Osteocyte (in vitro differentiated cells): ENCODE measurements around the gene DNAJC11. TPM values are rescaled to one million over a fixed set of nuclear protein-coding genes. Genes with fewer than 3 reads are reported as not detected.

ENCODE experiments used
- DNase-seq: peaks from one replicate; pipeline ENCODE4 v3.0.0; 2021; ENCODE audit warnings: mixed read lengths; ENCODE audit not compliant: unreplicated experiment; ENCODE audit errors: extremely low spot score
- H3K27ac Mint-ChIP-seq: one replicate; pipeline ENCODE4 v1.8.0; 2021; ENCODE audit warnings: mild to moderate bottlenecking, mixed read lengths; ENCODE audit not compliant: unreplicated experiment
- H3K27me3 Mint-ChIP-seq: one replicate; pipeline ENCODE4 v1.8.0; 2021; ENCODE audit warnings: mixed read lengths; ENCODE audit not compliant: unreplicated experiment
- H3K36me3 Mint-ChIP-seq: one replicate; pipeline ENCODE4 v1.8.0; 2021; ENCODE audit warnings: mixed read lengths; ENCODE audit not compliant: unreplicated experiment
- H3K4me1 Mint-ChIP-seq: one replicate; pipeline ENCODE4 v1.8.0; 2021; ENCODE audit warnings: mixed read lengths; ENCODE audit not compliant: unreplicated experiment
- H3K4me3 Mint-ChIP-seq: one replicate; pipeline ENCODE4 v1.8.0; 2021; ENCODE audit warnings: mild to moderate bottlenecking, moderate library complexity, mixed read lengths; ENCODE audit not compliant: unreplicated experiment
- H3K9me3 Mint-ChIP-seq: one replicate; pipeline ENCODE4 v1.8.0; 2021; ENCODE audit warnings: mixed read lengths; ENCODE audit not compliant: unreplicated experiment
- CTCF ChIP-seq: fragments of 200-600 bp; sonication (generic); IDR thresholded peaks from 2 replicates; pipeline ENCODE4 v1.5.0; 2021; ENCODE audit warnings: antibody characterized with exemption, mild to moderate bottlenecking, moderate library complexity
- total RNA-seq: library from RNA; stranded (reverse); gene quantifications from 2 replicates; pipeline ENCODE4 v1.2.1, GENCODE V29; 2021

DNAJC11 gene
- total RNA-seq, 1 donor from 2014 or later: 52.9 TPM

- TF ChIP-seq CTCF: no peak
- no peaks in the 10 kb centered on the region for H3K36me3 Mint-ChIP-seq
- H3K27ac Mint-ChIP-seq: no peak overlapping the region
- no peak for DNase-seq
- peaks cover 1% of the 10 kb centered on the region for H3K4me1 Mint-ChIP-seq
- no peaks in the 10 kb centered on the region for H3K9me3 Mint-ChIP-seq
- no peaks in the 10 kb centered on the region for H3K27me3 Mint-ChIP-seq
- no peak overlapping the region for H3K4me3 Mint-ChIP-seq
These were observed 29.3 kb upstream of the DNAJC11 start for GRCh38 chr1:6730880-6731279.

- H3K27ac Mint-ChIP-seq: no peak overlapping the region
- H3K9me3 Mint-ChIP-seq: no peaks in the 10 kb centered on the region
- no peak for DNase-seq
- no peak overlapping the region for H3K4me3 Mint-ChIP-seq
- no peaks in the 10 kb centered on the region for H3K36me3 Mint-ChIP-seq
- no peaks in the 10 kb centered on the region for H3K27me3 Mint-ChIP-seq
- no peak for TF ChIP-seq CTCF
- H3K4me1 Mint-ChIP-seq: peaks cover 1% of the 10 kb centered on the region
These were observed 28.9 kb upstream of the DNAJC11 start for GRCh38 chr1:6730473-6730872.

- Mint-ChIP-seq H3K9me3 (no peaks in the 10 kb centered on the region), H3K27me3 (no peaks in the 10 kb centered on the region), H3K27ac (no peak overlapping the region), H3K4me3 (no peak overlapping the region), H3K36me3 (no peaks in the 10 kb centered on the region), H3K4me1 (peaks cover 21% of the 10 kb centered on the region)
- no peak for DNase-seq
- TF ChIP-seq CTCF: peak; percentile 83
These were observed 25.9 kb upstream of the DNAJC11 start for GRCh38 chr1:6727535-6727934.

- H3K36me3 Mint-ChIP-seq: no peaks in the 10 kb centered on the region
- peak overlapping the region; percentile 44 for H3K27ac Mint-ChIP-seq
- peaks cover 21% of the 10 kb centered on the region for H3K4me1 Mint-ChIP-seq
- no peak overlapping the region for H3K4me3 Mint-ChIP-seq
- H3K27me3 Mint-ChIP-seq: no peaks in the 10 kb centered on the region
- DNase-seq: no peak
- TF ChIP-seq CTCF: no peak
- H3K9me3 Mint-ChIP-seq: no peaks in the 10 kb centered on the region
These were observed 24.6 kb upstream of the DNAJC11 start for GRCh38 chr1:6726253-6726652.

- no peaks in the 10 kb centered on the region for H3K9me3 Mint-ChIP-seq
- H3K4me3 Mint-ChIP-seq: no peak overlapping the region
- H3K27me3 Mint-ChIP-seq: no peaks in the 10 kb centered on the region
- no peak for TF ChIP-seq CTCF
- H3K27ac Mint-ChIP-seq: peak overlapping the region; percentile 83
- DNase-seq: no peak
- H3K4me1 Mint-ChIP-seq: peaks cover 21% of the 10 kb centered on the region
- no peaks in the 10 kb centered on the region for H3K36me3 Mint-ChIP-seq
These were observed 23.0 kb upstream of the DNAJC11 start for GRCh38 chr1:6724517-6725141.
